CD4-positive, alpha-beta T cell (primary cell): ENCODE results near the gene KASH5. TPM values are rescaled to one million over a fixed set of nuclear protein-coding genes. Genes with fewer than 3 reads are reported as not detected.

Source experiments
- ATAC-seq: fragments of 200-7000 bp; cut with Tn5 transposase; one replicate; pipeline ENCODE4 v1.10.0; 2022; ENCODE audit warnings: mild to moderate bottlenecking; ENCODE audit not compliant: poor library complexity
- CTCF ChIA-PET: fragments of 350-600 bp; sonication (Branson Sonifier 250); formaldehyde crosslinking; loops from one replicate; lab custom pipeline; 2021; ENCODE audit warnings: antibody characterized with exemption, inconsistent platforms; lab: Charles Lee
- POLR2A ChIA-PET: fragments of 350-600 bp; sonication (Branson Sonifier 250); formaldehyde crosslinking; loops from one replicate; lab custom pipeline; 2021; ENCODE audit warnings: antibody characterized with exemption, inconsistent platforms; lab: Charles Lee
- DNase-seq, 14 experiments: peaks; one replicate each; pipeline ENCODE4 v3.0.0-alpha.2; 2013 to 2020; ENCODE audit warnings: mixed read lengths in 2 of 14
- H3K27ac ChIP-seq, 2 donors: one replicate each; pipeline versions ENCODE4 v1.5.1 to v1.7.0; 2013; ENCODE audit warnings: low read length in 2 of 2, low read depth in 1 of 2, mild to moderate bottlenecking in 1 of 2
- H3K27me3 ChIP-seq, 2 experiments: 1 replicate in 1 of 2; 2 replicates in 1 of 2; pipeline versions ENCODE4 v1.6.1 to v1.7.0; 2013; ENCODE audit warnings: low read length in 2 of 2, control low read depth in 1 of 2, mild to moderate bottlenecking in 1 of 2, moderate library complexity in 1 of 2; ENCODE audit not compliant: insufficient read depth in 2 of 2, control insufficient read depth in 1 of 2
- H3K36me3 ChIP-seq: one replicate; pipeline ENCODE4 v1.6.1; 2013; ENCODE audit warnings: low read length, control low read depth; ENCODE audit not compliant: insufficient read depth
- H3K4me1 ChIP-seq: one replicate; pipeline ENCODE4 v1.6.1; 2013; ENCODE audit warnings: low read length, control low read depth; ENCODE audit not compliant: insufficient read depth
- H3K4me3 ChIP-seq: one replicate; pipeline ENCODE4 v1.5.1; 2013; ENCODE audit warnings: mild to moderate bottlenecking, low read length, moderate library complexity
- H3K9me3 ChIP-seq, 2 experiments: 1 replicate in 1 of 2; 2 replicates in 1 of 2; pipeline versions ENCODE4 v1.6.1 to v1.7.0; 2013; ENCODE audit warnings: low read length in 2 of 2, mild to moderate bottlenecking in 2 of 2, control low read depth in 1 of 2, moderate library complexity in 1 of 2; ENCODE audit not compliant: control insufficient read depth in 1 of 2, insufficient read depth in 1 of 2
- H3K27ac Mint-ChIP-seq: one replicate; pipeline ENCODE4 v1.8.0; 2020; ENCODE audit warnings: mixed read lengths
- H3K27me3 Mint-ChIP-seq: one replicate; pipeline ENCODE4 v1.8.0; 2021; ENCODE audit warnings: mixed read lengths
- H3K36me3 Mint-ChIP-seq: one replicate; pipeline ENCODE4 v1.8.0; 2021; ENCODE audit warnings: low read depth, mixed read lengths
- H3K4me1 Mint-ChIP-seq: one replicate; pipeline ENCODE4 v1.8.0; 2021; ENCODE audit warnings: low read depth, mixed read lengths
- H3K4me3 Mint-ChIP-seq: one replicate; pipeline ENCODE4 v1.8.0; 2020; ENCODE audit warnings: mild to moderate bottlenecking, mixed read lengths
- H3K9me3 Mint-ChIP-seq: one replicate; pipeline ENCODE4 v1.8.0; 2020; ENCODE audit warnings: mixed read lengths
- intact Hi-C, 2 experiments: fragments of 100-400 bp; cut with DNase I in 1 of 2; cut with micrococcal nuclease in 1 of 2; formaldehyde crosslinking; loops; one replicate each; pipeline versions ENCODE4 v1.15.1 to v1.9.0; 2023 to 2025; cut with DNase I, micrococcal nuclease
- total RNA-seq, 174 experiments: library from RNA in 2 of 174; stranded (reverse) in 2 of 174; gene quantifications; one replicate each; pipeline ENCODE4 v1.2.3 and lab custom pipeline; 2021 to 2026
- TF ChIP-seq, protein P1 (sequence below): fragments of 200-600 bp; IDR thresholded peaks from one replicate; pipeline ENCODE4 v1.8.0; 2022; ENCODE audit warnings: antibody characterized with exemption, mild to moderate bottlenecking

KASH5 gene
- total RNA-seq, 2 experiments from 2014 or later: not detected

DNA sequence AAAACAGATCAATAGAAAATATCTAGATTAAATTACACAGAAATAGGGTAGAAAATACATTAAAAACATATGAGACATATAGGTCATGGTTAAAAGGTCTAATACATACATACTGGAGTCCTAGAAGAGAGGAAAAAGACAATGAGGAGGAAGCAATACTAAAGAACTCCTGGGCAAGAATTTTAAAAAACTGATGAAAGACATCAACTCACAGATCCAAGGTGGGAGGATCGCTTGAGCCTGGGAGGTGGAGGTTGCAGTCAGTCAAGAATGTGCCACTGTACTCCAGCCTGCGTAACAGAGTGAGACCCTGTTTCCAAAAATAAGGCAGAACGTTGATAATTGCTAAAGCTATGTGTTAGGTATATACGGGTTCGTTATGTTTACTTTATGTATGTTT lies 5.4 kb upstream of the KASH5 start:
- Histone ChIP-seq H3K27ac (no peak overlapping the region), H3K4me3 (no peak overlapping the region), H3K27me3 (peaks cover 0 to 8% of the 10 kb centered on the region in 2 experiments), H3K4me1 (peaks cover 3% of the 10 kb centered on the region), H3K9me3 (peaks cover 0 to 8% of the 10 kb centered on the region in 2 experiments), H3K36me3 (no peaks in the 10 kb centered on the region)
- ChIA-PET CTCF (interaction anchor here (0.8 kb wide), 1 partner anchor 383 kb away, joined by 3 read pairs; no protein-coding TSS in a partner anchor), POLR2A (no interaction called here)
- ATAC-seq (no peak), DNase-seq (no peak)
- Mint-ChIP-seq H3K36me3 (no peaks in the 10 kb centered on the region), H3K4me3 (no peak overlapping the region), H3K27me3 (no peaks in the 10 kb centered on the region), H3K27ac (no peak overlapping the region), H3K4me1 (peaks cover 5% of the 10 kb centered on the region), H3K9me3 (peaks cover 6% of the 10 kb centered on the region)
- intact Hi-C loops: no loop called here
- TF ChIP-seq, protein P1, sequence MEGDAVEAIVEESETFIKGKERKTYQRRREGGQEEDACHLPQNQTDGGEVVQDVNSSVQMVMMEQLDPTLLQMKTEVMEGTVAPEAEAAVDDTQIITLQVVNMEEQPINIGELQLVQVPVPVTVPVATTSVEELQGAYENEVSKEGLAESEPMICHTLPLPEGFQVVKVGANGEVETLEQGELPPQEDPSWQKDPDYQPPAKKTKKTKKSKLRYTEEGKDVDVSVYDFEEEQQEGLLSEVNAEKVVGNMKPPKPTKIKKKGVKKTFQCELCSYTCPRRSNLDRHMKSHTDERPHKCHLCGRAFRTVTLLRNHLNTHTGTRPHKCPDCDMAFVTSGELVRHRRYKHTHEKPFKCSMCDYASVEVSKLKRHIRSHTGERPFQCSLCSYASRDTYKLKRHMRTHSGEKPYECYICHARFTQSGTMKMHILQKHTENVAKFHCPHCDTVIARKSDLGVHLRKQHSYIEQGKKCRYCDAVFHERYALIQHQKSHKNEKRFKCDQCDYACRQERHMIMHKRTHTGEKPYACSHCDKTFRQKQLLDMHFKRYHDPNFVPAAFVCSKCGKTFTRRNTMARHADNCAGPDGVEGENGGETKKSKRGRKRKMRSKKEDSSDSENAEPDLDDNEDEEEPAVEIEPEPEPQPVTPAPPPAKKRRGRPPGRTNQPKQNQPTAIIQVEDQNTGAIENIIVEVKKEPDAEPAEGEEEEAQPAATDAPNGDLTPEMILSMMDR: no peak

DNA sequence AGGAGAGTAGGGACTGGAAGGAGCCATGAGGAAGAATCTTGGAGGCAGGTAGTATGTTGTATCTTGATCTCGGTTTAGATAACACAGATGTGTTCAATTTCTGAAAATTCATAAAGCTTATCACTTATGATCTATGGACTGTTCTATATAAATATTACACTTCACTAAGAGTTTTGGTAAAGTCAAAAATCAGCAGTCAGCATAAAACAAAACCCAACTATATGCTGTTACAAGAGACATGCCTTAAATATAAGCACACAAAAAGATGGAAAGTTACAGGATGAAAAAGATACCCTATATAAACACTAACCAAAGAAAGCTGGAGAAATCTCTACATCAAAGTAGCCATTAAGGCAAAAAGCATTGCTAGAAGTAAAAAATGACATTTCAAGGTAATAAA lies 4.5 kb upstream of the KASH5 start:
- Mint-ChIP-seq H3K27me3 (no peaks in the 10 kb centered on the region), H3K4me3 (no peak overlapping the region), H3K27ac (no peak overlapping the region), H3K36me3 (no peaks in the 10 kb centered on the region), H3K4me1 (peaks cover 11% of the 10 kb centered on the region), H3K9me3 (peaks cover 6% of the 10 kb centered on the region)
- Histone ChIP-seq H3K9me3 (peaks cover 0 to 8% of the 10 kb centered on the region in 2 experiments), H3K27me3 (peaks cover 0 to 8% of the 10 kb centered on the region in 2 experiments), H3K27ac (no peak overlapping the region), H3K4me3 (no peak overlapping the region), H3K36me3 (no peaks in the 10 kb centered on the region), H3K4me1 (peaks cover 11% of the 10 kb centered on the region)
- no peak for DNase-seq
- CTCF ChIA-PET: interaction anchor here (0.8 to 1.5 kb wide), 2 partner anchors 87 to 384 kb away, joined by 3 to 5 read pairs; no protein-coding TSS in a partner anchor
- POLR2A ChIA-PET: no interaction called here
- TF ChIP-seq, protein P1: no peak
- no peak for ATAC-seq
- intact Hi-C loops: no loop called here

DNA sequence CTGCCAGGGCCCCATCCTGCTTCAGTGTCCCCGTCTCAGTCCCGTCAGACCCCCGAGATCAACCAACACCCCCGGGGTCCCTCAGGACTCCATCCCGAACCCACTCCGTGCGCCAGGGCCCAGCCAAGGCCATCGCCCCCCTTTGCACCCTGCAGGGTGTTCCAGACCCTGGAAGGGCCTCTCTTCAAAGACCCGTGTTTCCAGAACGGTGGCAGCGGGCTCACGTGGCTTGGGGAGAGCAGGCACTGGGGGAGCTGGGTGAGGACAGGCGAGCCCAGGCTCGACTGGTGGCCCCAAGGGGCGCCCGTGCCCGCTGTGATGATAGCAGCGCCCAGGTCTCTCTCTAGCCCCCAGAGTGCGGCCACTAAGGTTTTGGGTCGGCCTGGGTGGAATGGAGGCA lies 1.4 kb downstream of the KASH5 start:
- Mint-ChIP-seq H3K4me1 (peaks cover 19% of the 10 kb centered on the region), H3K27ac (no peak overlapping the region), H3K36me3 (no peaks in the 10 kb centered on the region), H3K27me3 (no peaks in the 10 kb centered on the region), H3K4me3 (no peak overlapping the region), H3K9me3 (no peaks in the 10 kb centered on the region)
- Histone ChIP-seq H3K27ac (no peak overlapping the region), H3K4me1 (peaks cover 23% of the 10 kb centered on the region), H3K36me3 (no peaks in the 10 kb centered on the region), H3K9me3 (no peaks in the 10 kb centered on the region), H3K4me3 (no peak overlapping the region), H3K27me3 (no peaks in the 10 kb centered on the region)
- ATAC-seq: no peak
- TF ChIP-seq, protein P1: no peak
- intact Hi-C loops: no loop called here
- ChIA-PET POLR2A (interaction anchor here (2.2 kb wide), 1 partner anchor 80 kb away, joined by 5 read pairs; no protein-coding TSS in a partner anchor), CTCF (no interaction called here)
- DNase-seq: no peak
